Smooth muscle cell (in vitro differentiated cells): ENCODE measurements around the gene ATP5MC3. TPM values are rescaled to one million over a fixed set of nuclear protein-coding genes. Genes with fewer than 3 reads are reported as not detected.

ENCODE experiments used
- DNase-seq: peaks from one replicate; lab custom pipeline; 2025; ENCODE audit not compliant: unreplicated experiment; lab: John Stamatoyannopoulos, UW
- H2AFZ ChIP-seq: fragments of 200-600 bp; sonication (generic); 2 replicates; pipeline ENCODE4 v1.6.0; 2016; ENCODE audit warnings: antibody characterized with exemption, low read depth, mild to moderate bottlenecking
- H3F3A ChIP-seq: fragments of 200-600 bp; sonication (generic); 2 replicates; pipeline ENCODE4 v1.6.0; 2017; ENCODE audit warnings: antibody characterized with exemption, low read depth
- H3K27ac ChIP-seq: fragments of 200-600 bp; sonication (generic); 2 replicates; pipeline ENCODE4 v1.5.1; 2016; ENCODE audit warnings: low read depth, mild to moderate bottlenecking
- H3K27me3 ChIP-seq: fragments of 200-600 bp; sonication (generic); 2 replicates; pipeline ENCODE4 v1.6.1; 2016; ENCODE audit warnings: low read depth, mild to moderate bottlenecking
- H3K36me3 ChIP-seq: fragments of 200-600 bp; sonication (generic); 2 replicates; pipeline ENCODE4 v1.5.1; 2016; ENCODE audit warnings: low read depth
- H3K4me1 ChIP-seq: fragments of 200-600 bp; sonication (generic); 2 replicates; pipeline ENCODE4 v1.5.1; 2016; ENCODE audit warnings: low read depth
- H3K4me2 ChIP-seq: fragments of 200-600 bp; sonication (generic); 2 replicates; pipeline ENCODE4 v1.6.0; 2016; ENCODE audit warnings: mild to moderate bottlenecking
- H3K4me3 ChIP-seq: fragments of 200-600 bp; sonication (generic); 2 replicates; pipeline ENCODE4 v1.5.1; 2016; ENCODE audit warnings: mild to moderate bottlenecking
- H3K79me2 ChIP-seq: fragments of 200-600 bp; sonication (generic); 2 replicates; pipeline ENCODE4 v1.6.0; 2016; ENCODE audit warnings: low read depth, mild to moderate bottlenecking
- H3K9ac ChIP-seq: fragments of 200-600 bp; sonication (generic); 2 replicates; pipeline ENCODE4 v1.6.0; 2016; ENCODE audit warnings: low read depth
- H3K9me3 ChIP-seq: fragments of 200-600 bp; sonication (generic); replicated peaks from 2 replicates; pipeline ENCODE4 v1.5.1; 2016; ENCODE audit warnings: low read depth
- H4K20me1 ChIP-seq: fragments of 200-600 bp; sonication (generic); 2 replicates; pipeline ENCODE4 v1.6.0; 2016; ENCODE audit warnings: low read depth
- WGBS: methylation state at CpG from one replicate; pipeline ENCODE4 v1.1.7; 2016; ENCODE audit warnings: low lambda C conversion rate; 5-methylcytosine and 5-hydroxymethylcytosine counted together
- polyA plus RNA-seq: library from polyadenylated mRNA; unstranded; fragments of >200 nt; fragmentation: Nextera tagmentation; extraction: Ambion mirVana; gene quantifications from 2 replicates; pipeline ENCODE4 v1.2.1, GENCODE V29; 2016
- total RNA-seq: library from RNA; depleted of rRNA; stranded (reverse); fragments of >200 nt; gene quantifications from 2 replicates; pipeline ENCODE4 v1.2.3, GENCODE V29; 2014
- TF ChIP-seq, protein P1 (sequence below): fragments of 200-600 bp; sonication (generic); IDR thresholded peaks from 2 replicates; pipeline ENCODE4 v1.5.1; 2017; ENCODE audit warnings: borderline replicate concordance, mild to moderate bottlenecking, antibody characterized with exemption; ENCODE audit not compliant: insufficient read depth, poor library complexity, severe bottlenecking

ATP5MC3 gene
- total and polyA plus RNA-seq, 2 experiments from 2014 or later, result 251 to 519 TPM

DNA sequence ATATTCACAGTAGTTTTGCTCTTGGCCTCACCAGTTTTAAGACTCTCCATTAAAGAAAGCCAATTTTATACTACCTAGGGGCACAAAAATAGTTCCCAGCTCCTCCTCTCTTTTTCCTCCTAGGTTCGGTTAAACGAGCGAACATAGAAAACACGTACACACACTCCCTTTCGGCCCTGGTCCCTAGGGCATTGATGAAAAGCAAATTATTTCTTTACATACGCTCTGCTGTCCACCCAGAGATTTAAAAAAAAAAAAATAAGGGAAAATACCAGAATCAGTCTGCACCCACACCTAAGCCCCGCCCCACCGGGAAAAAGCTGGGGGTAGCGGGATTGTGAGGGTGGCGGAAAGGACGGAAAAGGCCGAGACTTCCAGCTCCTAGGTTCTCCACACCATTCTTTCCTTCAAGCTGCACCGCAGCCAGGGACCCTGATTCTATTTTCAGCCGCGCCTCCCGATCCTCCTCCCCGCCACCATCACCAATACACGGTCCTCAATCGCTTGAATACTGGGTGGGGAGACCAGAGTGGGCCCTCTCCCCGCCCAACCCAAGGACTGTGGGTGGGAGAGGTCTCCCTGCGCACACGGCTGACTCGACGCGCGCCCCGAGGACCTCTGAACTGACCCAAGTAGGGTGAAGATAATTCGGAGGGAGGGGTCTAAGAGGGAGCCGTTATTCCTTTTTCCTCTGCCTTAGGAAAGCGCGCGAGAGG lies 14.3 kb downstream of the ATP5MC3 start:
- peak overlapping the region; percentile 99 for H3K9ac ChIP-seq
- no peaks in the 10 kb centered on the region for H3K36me3 ChIP-seq
- no peaks in the 10 kb centered on the region for H3K27me3 ChIP-seq
- H3K4me1 ChIP-seq, result peaks cover 7% of the 10 kb centered on the region
- H3K9me3 ChIP-seq, result no peaks in the 10 kb centered on the region
- no peaks in the 10 kb centered on the region for H3F3A ChIP-seq
- peak overlapping the region; percentile 98 for H3K4me2 ChIP-seq
- H2AFZ ChIP-seq, result peak overlapping the region; percentile 97
- TF ChIP-seq, protein P1, sequence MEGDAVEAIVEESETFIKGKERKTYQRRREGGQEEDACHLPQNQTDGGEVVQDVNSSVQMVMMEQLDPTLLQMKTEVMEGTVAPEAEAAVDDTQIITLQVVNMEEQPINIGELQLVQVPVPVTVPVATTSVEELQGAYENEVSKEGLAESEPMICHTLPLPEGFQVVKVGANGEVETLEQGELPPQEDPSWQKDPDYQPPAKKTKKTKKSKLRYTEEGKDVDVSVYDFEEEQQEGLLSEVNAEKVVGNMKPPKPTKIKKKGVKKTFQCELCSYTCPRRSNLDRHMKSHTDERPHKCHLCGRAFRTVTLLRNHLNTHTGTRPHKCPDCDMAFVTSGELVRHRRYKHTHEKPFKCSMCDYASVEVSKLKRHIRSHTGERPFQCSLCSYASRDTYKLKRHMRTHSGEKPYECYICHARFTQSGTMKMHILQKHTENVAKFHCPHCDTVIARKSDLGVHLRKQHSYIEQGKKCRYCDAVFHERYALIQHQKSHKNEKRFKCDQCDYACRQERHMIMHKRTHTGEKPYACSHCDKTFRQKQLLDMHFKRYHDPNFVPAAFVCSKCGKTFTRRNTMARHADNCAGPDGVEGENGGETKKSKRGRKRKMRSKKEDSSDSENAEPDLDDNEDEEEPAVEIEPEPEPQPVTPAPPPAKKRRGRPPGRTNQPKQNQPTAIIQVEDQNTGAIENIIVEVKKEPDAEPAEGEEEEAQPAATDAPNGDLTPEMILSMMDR, result no peak
- peaks cover 62% of the 10 kb centered on the region for H3K79me2 ChIP-seq
- WGBS, result 1% methylated on average over 32 of the region's 32 CpGs
- H3K4me3 ChIP-seq, result peak overlapping the region; percentile 94
- peak overlapping the region; percentile 92 for H3K27ac ChIP-seq
- DNase-seq, result no peak
- H4K20me1 ChIP-seq, result peaks cover 45% of the 10 kb centered on the region

DNA sequence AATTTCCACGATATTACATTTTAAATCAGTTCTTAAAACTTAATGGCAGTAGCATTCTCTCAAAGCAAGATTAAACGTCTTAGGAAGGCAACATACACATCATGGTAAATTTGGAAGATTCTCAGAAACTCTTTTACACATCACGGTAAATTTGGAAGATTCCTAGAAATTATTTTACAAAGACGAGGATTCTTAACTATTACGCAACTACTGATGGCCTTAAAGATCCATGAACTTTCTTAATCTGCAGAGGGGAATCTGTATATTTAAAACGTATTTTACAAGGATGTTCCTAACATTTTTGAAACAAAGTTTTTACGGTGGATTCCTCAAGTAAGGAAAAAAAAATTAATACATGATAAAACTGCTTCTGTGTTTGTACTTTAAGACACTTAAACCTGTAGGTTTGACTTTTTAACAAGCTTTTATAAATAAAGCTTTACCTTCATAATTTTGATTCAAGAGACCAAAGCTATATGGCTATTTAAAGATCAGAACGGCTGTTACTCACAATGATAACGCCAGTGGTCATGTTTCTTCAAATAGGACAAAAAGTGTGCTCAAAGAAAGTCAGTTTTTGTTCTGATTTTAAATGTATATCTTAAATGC lies 15.2 kb downstream of the ATP5MC3 start:
- Histone ChIP-seq H3F3A (no peaks in the 10 kb centered on the region), H4K20me1 (peaks cover 54% of the 10 kb centered on the region), H3K4me3 (peak overlapping the region; percentile 94), H3K79me2 (peaks cover 71% of the 10 kb centered on the region), H3K9me3 (no peaks in the 10 kb centered on the region), H3K27me3 (no peaks in the 10 kb centered on the region), H3K27ac (peak overlapping the region; percentile 92), H3K4me1 (peaks cover 8% of the 10 kb centered on the region), H3K36me3 (no peaks in the 10 kb centered on the region), H2AFZ (no peak overlapping the region), H3K4me2 (peak overlapping the region; percentile 98), H3K9ac (peak overlapping the region; percentile 99)
- TF ChIP-seq, protein P1, result no peak
- no peak for DNase-seq
- 16% methylated on average over 9 of the region's 9 CpGs for WGBS

DNA sequence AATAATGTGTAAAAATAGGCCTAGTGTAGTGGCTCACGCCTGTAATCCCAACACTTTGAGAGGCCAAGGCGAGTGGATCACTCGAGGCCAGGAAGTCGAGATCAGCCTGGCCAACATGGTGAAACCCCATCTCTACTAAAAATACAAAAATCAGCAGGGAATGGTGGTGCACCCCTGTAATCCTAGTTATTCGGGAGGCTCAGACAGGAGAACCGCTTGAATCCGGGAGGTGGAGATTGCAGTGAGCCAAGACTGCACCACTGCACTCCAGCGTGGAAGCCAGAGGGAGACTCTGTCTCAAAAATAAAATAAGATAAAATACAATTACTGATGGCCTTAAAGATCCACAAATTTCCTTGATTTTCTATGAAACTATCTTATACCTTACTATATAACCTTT lies 17.3 kb downstream of the ATP5MC3 start:
- H2AFZ ChIP-seq, result no peak overlapping the region
- no peak for DNase-seq
- TF ChIP-seq, protein P1, result no peak
- no peak overlapping the region for H3K4me3 ChIP-seq
- no peaks in the 10 kb centered on the region for H3K36me3 ChIP-seq
- H3K9ac ChIP-seq, result no peak overlapping the region
- H3K79me2 ChIP-seq, result peaks cover 91% of the 10 kb centered on the region
- H3F3A ChIP-seq, result no peaks in the 10 kb centered on the region
- no peak overlapping the region for H3K27ac ChIP-seq
- no peak overlapping the region for H3K4me2 ChIP-seq
- no peaks in the 10 kb centered on the region for H3K9me3 ChIP-seq
- H4K20me1 ChIP-seq, result peaks cover 74% of the 10 kb centered on the region
- no peaks in the 10 kb centered on the region for H3K27me3 ChIP-seq
- H3K4me1 ChIP-seq, result peaks cover 11% of the 10 kb centered on the region
- 97% methylated on average over 8 of the region's 8 CpGs for WGBS
